ENCODE data around the gene PFN3.

DNA sequence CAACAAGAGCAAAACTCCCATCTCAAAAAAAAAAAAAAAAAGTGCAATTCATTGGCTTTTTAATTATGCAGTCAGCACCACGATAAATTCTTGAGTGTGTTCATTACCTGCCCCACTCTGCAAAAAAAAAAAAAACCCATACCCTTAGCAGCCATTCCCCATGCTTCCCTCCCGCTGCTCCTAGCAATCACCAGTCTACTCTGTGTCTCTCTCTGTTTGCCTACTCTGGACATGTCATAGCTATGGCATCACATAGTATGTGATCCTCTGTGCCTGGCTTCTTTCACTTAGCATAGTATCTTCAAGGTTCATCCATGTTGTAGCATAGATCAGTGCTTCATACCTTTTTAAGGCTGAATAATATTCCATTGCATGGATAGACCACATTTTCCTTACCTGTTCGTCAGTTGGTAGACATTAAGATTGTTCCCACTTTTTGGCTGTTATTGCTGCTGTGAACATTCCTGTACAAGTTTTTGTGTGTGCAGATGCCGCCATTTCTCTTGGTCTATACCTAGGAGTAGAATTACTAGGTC is 39.1 kb upstream of the PFN3 start:
- TF ChIP-seq, protein P1, sequence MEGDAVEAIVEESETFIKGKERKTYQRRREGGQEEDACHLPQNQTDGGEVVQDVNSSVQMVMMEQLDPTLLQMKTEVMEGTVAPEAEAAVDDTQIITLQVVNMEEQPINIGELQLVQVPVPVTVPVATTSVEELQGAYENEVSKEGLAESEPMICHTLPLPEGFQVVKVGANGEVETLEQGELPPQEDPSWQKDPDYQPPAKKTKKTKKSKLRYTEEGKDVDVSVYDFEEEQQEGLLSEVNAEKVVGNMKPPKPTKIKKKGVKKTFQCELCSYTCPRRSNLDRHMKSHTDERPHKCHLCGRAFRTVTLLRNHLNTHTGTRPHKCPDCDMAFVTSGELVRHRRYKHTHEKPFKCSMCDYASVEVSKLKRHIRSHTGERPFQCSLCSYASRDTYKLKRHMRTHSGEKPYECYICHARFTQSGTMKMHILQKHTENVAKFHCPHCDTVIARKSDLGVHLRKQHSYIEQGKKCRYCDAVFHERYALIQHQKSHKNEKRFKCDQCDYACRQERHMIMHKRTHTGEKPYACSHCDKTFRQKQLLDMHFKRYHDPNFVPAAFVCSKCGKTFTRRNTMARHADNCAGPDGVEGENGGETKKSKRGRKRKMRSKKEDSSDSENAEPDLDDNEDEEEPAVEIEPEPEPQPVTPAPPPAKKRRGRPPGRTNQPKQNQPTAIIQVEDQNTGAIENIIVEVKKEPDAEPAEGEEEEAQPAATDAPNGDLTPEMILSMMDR (IDR thresholded peaks at IDR 0.05; ENCODE audit: low read depth, low read length, poor library complexity, severe bottlenecking): no peak
- TF ChIP-seq EZH2phosphoT487 (IDR thresholded peaks at IDR 0.05; ENCODE audit: borderline replicate concordance, low read length): no peak

Data from DOHH2 (cell line).